EL (cell line): Measurements from ENCODE around the gene OR4K17.
"Not testable (repeated sequence)": the region's sequence is repeated elsewhere in the genome, so short reads cannot be mapped to it uniquely, and the experiment has no call there.

Source experiments
- DNase-seq: peaks from one replicate; pipeline ENCODE4 v3.0.0-alpha.2; 2016

The OR4K17 gene, protein sequence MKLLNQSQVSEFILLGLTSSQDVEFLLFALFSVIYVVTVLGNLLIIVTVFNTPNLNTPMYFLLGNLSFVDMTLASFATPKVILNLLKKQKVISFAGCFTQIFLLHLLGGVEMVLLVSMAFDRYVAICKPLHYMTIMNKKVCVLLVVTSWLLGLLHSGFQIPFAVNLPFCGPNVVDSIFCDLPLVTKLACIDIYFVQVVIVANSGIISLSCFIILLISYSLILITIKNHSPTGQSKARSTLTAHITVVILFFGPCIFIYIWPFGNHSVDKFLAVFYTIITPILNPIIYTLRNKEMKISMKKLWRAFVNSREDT

DNA sequence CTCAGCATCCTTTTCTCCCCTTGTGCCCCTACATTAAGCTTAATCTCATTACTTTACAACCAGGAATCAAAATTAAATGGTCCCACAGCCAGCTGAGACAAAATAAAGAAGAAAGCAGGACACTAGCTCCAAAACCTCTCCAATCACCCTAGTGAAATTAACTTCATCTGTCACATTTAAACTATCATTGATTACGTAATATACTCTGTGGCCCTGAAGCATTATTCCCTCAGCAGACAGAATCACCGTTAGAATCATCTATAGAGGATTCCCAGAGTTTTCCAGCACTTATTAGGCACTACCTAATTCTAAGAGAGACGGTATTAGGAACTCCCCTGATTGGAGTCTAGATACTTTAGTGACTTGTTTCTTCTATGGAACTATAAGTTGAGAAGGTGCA is at the start of gene OR4K17:
Gene OR4K17 (plus strand): TSS at position 302 of the 400 bp plus-strand sequence. CDS start 6,761 bp downstream, outside the sequence.
- no peak for DNase-seq

DNA sequence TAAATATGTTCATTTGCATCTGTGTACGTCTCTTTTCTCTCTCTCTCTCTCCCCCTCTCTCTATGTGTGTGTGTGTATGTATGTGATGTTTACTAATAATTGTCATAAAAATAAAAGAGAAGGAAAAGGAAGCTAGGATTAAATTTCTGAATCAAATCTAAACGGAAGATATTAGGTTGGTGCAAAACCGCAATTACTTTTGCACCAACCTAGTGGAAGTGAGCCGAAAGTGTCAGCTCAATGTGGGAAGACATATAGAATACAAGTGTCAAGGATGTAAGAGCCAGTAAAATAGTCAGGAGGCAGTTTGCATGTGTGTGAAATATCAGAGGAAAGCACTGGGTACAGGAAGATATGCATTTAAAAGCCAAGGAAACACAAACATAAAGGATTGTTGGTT is 18.5 kb upstream of the OR4K17 start:
- DNase-seq = no peak

DNA sequence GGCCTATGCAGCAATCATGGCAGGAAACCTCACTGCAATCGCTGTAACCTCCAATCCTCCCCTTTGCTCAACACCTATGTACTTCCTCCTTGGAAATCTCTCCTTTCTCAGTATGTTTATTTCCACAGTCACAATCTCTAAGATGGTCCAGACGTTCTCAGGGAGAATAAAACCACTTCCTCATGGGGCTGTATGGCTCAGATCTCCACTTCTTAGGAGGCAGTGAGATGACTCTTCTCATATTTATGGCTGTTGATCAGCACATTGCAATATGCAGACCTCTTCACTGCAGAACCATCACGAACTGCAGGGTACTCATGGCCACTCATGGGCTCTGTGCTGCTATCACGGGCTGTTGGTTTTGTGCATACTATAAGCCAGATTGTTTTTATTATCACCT is 17.1 kb upstream of the OR4K17 start:
- DNase-seq = no peak

DNA sequence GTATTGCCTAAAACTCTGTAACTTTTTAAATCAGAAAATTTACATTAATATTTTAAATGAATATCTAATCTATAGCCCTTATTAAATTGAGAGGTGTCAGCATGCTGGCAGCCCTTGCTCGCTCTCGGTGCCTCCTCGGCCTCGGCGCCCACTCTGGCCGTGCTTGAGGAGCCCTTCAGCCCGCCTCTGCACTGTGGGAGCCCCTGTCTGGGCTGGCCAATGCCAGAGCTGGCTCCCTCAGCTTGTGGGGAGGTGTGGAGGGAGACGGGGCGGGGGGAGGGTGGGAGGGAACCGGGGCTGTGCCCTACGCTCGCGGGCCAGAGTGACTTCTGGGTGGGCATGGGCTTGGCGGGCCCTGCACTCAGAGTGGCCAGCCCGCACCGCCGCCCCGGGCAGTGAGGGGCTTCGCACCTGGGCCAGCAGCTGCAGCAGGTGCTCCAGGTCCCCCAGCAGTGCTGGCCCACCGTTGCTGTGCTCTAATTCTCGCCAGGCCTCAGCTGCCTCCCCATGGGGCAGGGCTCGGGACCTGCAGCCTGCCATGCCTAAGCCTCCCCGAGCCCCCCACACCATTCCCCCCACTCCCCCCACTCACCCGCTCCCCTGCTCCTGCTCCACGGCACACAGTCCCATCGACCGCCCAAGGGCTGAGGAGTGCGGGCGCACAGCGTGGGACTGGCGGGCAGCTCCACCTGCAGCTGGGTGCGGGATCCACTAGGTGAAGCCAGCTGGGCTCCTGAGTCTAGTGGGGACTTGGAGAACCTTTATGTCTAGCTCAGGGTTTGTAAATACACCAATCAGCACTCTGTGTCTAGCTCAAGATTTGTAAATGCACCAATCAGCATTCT is 11.4 kb upstream of the OR4K17 start:
- DNase-seq = not testable (repeated sequence)

DNA sequence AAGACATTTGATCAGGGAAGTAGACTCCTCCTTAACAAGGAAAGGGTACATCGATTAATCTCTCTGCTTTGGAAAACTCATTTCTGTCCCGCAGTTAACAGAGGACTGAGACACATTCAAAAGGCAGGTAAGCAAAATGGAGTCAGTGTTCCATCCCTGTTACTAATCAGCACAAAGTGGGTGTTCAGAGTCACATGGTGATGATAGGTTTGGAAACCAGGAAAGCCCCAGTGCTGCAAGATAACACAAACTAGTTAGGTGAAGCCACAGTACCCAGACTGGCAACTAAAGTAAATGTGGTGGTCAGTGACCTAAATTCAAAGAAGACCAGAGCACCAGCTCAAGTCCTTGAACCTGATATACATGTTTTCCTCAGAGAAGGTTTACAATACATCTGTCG is 1.8 kb downstream of the OR4K17 start:
- DNase-seq = no peak

DNA sequence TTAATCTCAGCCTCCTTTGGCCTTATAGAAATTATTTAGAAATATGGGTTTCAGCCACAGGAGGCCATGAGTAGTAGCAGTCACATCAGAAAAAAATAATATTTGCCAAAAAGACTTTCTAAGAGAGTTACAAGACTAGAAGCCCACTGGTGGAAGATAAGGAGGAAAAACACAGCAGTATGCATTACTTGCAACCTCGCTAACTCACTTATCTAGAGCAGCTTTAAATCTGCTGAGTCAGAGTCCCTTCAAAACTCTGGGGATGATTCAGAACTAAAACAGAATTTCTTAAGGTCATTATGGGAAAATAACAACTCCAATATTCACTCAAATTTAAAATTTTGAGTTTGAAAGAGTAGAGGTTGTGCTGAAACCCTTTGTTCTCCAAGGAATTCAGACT is 6.2 kb downstream of the OR4K17 start:
- no peak for DNase-seq

DNA sequence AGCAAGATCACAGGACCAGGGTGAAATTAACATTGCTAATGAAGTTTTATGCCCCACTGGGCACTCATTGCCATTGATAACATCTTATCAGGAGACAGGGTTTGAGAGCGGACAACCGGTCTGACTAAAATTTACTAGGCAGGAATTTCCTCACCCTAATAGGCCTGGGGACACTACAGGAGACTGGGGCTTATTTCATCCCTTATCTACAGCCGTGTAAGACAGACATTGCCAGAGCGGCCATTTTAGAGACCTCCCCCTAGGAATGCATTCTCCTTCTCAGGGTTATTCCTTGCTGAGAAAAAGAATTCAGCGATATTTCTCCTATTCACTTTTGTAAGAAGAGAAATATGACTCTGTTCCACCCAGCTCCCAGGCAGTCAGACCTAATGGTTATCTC is 8.3 kb downstream of the OR4K17 start:
- no peak for DNase-seq

DNA sequence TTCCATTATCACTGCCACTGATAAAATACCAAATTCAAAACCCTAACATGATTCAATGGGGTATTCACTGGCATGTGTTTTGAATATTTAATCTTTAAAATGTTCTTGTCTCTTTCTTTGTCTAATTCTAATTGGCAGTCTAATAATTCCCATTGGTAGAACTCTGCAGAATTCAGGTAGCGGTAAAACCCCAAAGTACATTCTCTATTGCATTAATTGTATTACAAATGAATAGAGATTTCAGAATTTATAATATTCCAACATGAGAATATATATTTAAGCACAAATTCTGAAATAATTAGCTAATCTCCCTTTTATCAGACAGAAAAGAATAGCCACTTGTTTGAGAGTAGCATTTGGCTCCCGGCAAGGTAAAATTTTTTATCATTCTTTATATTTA is 28.0 kb downstream of the OR4K17 start, which contains the start of gene OR4N5:
Gene OR4N5 (plus strand): TSS at position 301 of the 400 bp plus-strand sequence. CDS start 4,916 bp downstream, outside the sequence.
- no peak for DNase-seq

DNA sequence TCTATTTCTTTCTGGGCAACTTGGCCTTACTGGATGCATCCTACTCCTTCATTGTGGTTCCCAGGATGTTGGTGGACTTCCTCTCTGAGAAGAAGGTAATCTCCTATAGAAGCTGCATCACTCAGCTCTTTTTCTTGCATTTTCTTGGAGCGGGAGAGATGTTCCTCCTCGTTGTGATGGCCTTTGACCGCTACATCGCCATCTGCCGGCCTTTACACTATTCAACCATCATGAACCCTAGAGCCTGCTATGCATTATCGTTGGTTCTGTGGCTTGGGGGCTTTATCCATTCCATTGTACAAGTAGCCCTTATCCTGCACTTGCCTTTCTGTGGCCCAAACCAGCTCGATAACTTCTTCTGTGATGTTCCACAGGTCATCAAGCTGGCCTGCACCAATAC is 33.4 kb downstream of the OR4K17 start:
- no peak for DNase-seq

DNA sequence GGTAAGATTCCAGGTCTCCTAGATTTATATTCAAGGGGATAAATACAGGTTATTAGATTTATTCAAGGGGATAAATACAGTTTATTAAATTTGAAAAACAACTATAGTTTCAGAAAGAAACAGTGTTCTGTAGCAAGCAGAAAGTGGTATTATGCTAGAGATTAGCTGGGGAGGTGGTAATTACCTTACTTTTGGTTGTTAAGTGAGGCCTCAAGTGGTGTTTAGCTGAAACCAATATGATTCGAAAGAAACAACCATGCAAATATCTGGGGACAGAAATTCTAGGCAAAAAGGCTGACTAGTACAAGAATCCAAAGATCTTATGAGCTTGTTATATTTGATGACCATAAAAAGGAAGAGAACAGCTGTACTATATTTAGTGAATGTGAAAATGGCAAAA is 34.3 kb downstream of the OR4K17 start:
- DNase-seq = no peak

DNA sequence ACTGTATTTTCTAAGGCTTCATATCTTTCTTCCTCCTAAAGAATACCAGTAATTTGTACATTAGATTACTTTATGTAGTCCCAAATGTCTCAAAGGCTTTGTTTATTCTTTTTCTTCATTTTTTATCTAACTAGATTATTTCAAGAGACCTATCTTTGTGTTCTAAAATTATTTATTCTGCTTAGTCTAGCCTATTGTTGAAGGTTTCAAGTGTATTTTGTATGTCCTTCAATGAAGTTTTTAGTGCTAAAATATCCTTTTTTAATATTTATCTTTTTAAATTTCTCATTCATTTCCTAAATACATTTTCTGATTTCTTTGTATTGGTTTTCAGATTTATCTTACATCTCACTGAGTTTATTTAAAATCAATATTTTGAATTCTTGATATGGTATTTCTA is 53.9 kb downstream of the OR4K17 start:
- DNase-seq = no peak

DNA sequence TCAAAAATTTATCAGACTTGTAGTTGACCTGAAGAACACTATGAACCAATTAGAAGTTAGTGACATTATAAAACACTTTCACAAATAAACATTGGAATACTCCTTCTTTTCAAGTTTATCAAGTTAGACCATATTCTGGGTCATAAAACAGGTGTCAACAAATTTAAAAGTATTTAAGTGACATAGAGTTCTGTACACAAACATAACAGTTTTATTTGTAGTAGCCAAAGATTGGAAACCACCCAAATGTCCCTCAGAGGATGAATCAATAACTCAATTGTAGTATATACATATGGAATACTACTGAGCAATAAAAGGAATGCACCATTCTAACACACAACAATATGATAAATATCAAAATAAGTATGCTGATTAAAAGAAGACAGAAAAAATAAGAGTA is 56.6 kb downstream of the OR4K17 start:
- no peak for DNase-seq

DNA sequence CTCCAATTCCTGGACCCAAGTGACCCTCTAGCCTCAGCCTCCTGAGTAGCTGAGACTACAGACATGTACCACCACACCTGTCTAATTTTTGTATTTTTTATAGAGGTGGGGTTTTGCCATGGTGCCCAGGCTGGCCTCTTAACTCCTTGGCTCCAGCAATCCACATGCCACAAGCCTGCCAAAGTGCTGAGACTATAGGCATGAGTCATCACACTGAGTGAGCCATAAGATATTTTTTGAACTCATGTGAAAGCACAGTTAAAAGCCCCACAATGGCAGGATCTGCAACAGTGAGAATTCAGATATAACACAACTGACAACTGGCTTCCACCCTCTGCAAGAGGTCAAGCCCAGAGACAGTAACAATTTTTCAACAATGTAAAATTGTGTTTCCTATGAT is 59.3 kb downstream of the OR4K17 start:
- peak; percentile 57 for DNase-seq
